ENCODE measurements around the gene FSHR. TPM values are rescaled to one million over a fixed set of nuclear protein-coding genes. Genes with fewer than 3 reads are reported as not detected.

Gene FSHR
- total and polyA plus RNA-seq, 2 of the 4 experiments (the other 2 are of a cell fraction): not detected

- no CpG with 5 or more reads among the region's 2 CpGs for WGBS, 2 experiments (ENCODE audit: extremely low coverage in 2 of 2, insufficient read length in 1 of 2)
- Histone ChIP-seq H2AFZ (replicated peaks; ENCODE audit: low read length, poor library complexity) (no peak overlapping the region), H3K79me1 (ENCODE audit: low read depth in 1 of 2, low read length in 2 of 2) (no peaks in the 10 kb centered on the region), H3K9me1 (ENCODE audit: insufficient read depth, low read length) (no peaks in the 10 kb centered on the region), H3K4ac (ENCODE audit: low read depth, low read length) (no peak overlapping the region), H3K36me3 (ENCODE audit: control insufficient read depth, insufficient read depth, low read length) (no peaks in the 10 kb centered on the region), H2BK120ac (ENCODE audit: low read depth, low read length) (no peak overlapping the region), H4K91ac (ENCODE audit: insufficient read depth, low read depth, low read length) (no peak overlapping the region), H3K23ac (ENCODE audit: low read depth, low read length) (no peak overlapping the region), H4K20me1 (ENCODE audit: insufficient read depth, low read length) (no peaks in the 10 kb centered on the region), H2BK15ac (ENCODE audit: low read depth, low read length) (no peak overlapping the region), H3K4me2 (ENCODE audit: low read depth, low read length) (no peak overlapping the region), H3K9ac (ENCODE audit: low read depth, low read length) (no peak overlapping the region), H3K27ac (ENCODE audit: insufficient read depth, low read length) (no peak overlapping the region), H3K4me1 (ENCODE audit: control insufficient read depth, insufficient read depth, low read length) (no peaks in the 10 kb centered on the region), H3K56ac (ENCODE audit: extremely low read depth, insufficient read depth, low read length) (no peak overlapping the region), H3K4me3 (ENCODE audit: insufficient read depth, low read depth, low read length) (no peak overlapping the region), H2BK5ac (ENCODE audit: low read depth, low read length, poor library complexity, severe bottlenecking) (no peak overlapping the region), H2BK20ac (ENCODE audit: low read depth, low read length) (no peak overlapping the region), H3K14ac (replicated peaks; ENCODE audit: low read depth, low read length) (no peak overlapping the region), H2AK5ac (ENCODE audit: low read depth, low read length) (no peak overlapping the region), H2AK9ac (replicated peaks; ENCODE audit: low read depth, low read length, poor library complexity) (no peak overlapping the region), H3K27me3 (ENCODE audit: control insufficient read depth, insufficient read depth, low read length) (no peaks in the 10 kb centered on the region), H4K5ac (ENCODE audit: low read depth, low read length) (no peak overlapping the region), H3K9me3 (ENCODE audit: control insufficient read depth, insufficient read depth, low read length) (peaks cover 2% of the 10 kb centered on the region; the same call in 1 of the 2 replicates), H4K8ac (ENCODE audit: low read depth in 2 of 2, low read length in 2 of 2) (no peak overlapping the region), H3K18ac (ENCODE audit: low read depth, low read length) (no peak overlapping the region)
- no TSS peak for BruUV-seq (replicated peaks)
- ChIA-PET POLR2A (ENCODE audit: unreplicated experiment) (no interaction called here), CTCF (no interaction called here)
- ATAC-seq (ENCODE audit: low read depth): no peak
- in situ Hi-C loops (cut with MboI; ENCODE audit: low sequenced_read_pairs): no loop called here
- TF ChIP-seq SMC3 (IDR thresholded peaks at IDR 0.05; ENCODE audit: low read depth, low read length): no peak
- no peak for TF ChIP-seq CEBPB (IDR thresholded peaks at IDR 0.05; ENCODE audit: low read depth, low read length)
- no peak for TF ChIP-seq MAZ (IDR thresholded peaks at IDR 0.05; ENCODE audit: borderline replicate concordance, low read depth, low read length)
- no peak for TF ChIP-seq RFX5 (IDR thresholded peaks at IDR 0.05; ENCODE audit: low read depth, low read length)
- TF ChIP-seq MXI1 (IDR thresholded peaks at IDR 0.05; ENCODE audit: borderline replicate concordance, low read depth, low read length): no peak
- no peak for TF ChIP-seq BHLHE40 (IDR thresholded peaks at IDR 0.05; ENCODE audit: low read depth, low read length)
- no peak for TF ChIP-seq POLR2A (IDR thresholded peaks at IDR 0.05; ENCODE audit: low read depth, low read length)
- no peak for TF ChIP-seq CTCF (conservative IDR thresholded peaks at IDR 0.05; ENCODE audit: low read depth, low read length)
- intact Hi-C loops (cut with micrococcal nuclease): no loop called here
- dilution Hi-C loops (cut with HindIII; ENCODE audit: low sequenced_read_pairs, unreplicated experiment): no loop called here
- DNase-seq: no peak
These were observed 73.6 kb downstream of the FSHR start for GRCh38 chr2:49080681-49081080.

Measured in IMR-90 (cell line).